ENCODE data around the gene CRYBA2. TPM values are rescaled to one million over a fixed set of nuclear protein-coding genes. Genes with fewer than 3 reads are reported as not detected.

CRYBA2 gene
- total and polyA plus RNA-seq, 2 of the 8 experiments (the other 6 are each of a cell fraction or from before 2014, with no cell fraction given): not detected

- TF ChIP-seq E2F6 (IDR thresholded peaks at IDR 0.05) (no peak), ATF2 (IDR thresholded peaks at IDR 0.05; ENCODE audit: low read length) (no peak), SP1 (IDR thresholded peaks at IDR 0.05; ENCODE audit: low read depth, low read length) (no peak), CBX8 (IDR thresholded peaks at IDR 0.05; ENCODE audit: borderline replicate concordance, low read depth, low read length) (no peak), SIN3A (conservative IDR thresholded peaks at IDR 0.05 in 1 of 2, IDR thresholded peaks at IDR 0.05 in 1 of 2; ENCODE audit: low read depth in 1 of 2, low read length in 2 of 2) (no peak), TAF1 (IDR thresholded peaks at IDR 0.05; ENCODE audit: low read depth, low read length) (no peak), CHD7 (IDR thresholded peaks at IDR 0.05; ENCODE audit: insufficient replicate concordance, low read length) (no peak)
Observed at GRCh38 chr2:219023045-219023605, 29.9 kb upstream of the CRYBA2 start (continued).
